ENCODE data around the gene LUC7L3. TPM values are rescaled to one million over a fixed set of nuclear protein-coding genes. Genes with fewer than 3 reads are reported as not detected.

The LUC7L3 gene
- total RNA-seq, 2 donors from 2014 or later = 122 to 169 TPM

DNA sequence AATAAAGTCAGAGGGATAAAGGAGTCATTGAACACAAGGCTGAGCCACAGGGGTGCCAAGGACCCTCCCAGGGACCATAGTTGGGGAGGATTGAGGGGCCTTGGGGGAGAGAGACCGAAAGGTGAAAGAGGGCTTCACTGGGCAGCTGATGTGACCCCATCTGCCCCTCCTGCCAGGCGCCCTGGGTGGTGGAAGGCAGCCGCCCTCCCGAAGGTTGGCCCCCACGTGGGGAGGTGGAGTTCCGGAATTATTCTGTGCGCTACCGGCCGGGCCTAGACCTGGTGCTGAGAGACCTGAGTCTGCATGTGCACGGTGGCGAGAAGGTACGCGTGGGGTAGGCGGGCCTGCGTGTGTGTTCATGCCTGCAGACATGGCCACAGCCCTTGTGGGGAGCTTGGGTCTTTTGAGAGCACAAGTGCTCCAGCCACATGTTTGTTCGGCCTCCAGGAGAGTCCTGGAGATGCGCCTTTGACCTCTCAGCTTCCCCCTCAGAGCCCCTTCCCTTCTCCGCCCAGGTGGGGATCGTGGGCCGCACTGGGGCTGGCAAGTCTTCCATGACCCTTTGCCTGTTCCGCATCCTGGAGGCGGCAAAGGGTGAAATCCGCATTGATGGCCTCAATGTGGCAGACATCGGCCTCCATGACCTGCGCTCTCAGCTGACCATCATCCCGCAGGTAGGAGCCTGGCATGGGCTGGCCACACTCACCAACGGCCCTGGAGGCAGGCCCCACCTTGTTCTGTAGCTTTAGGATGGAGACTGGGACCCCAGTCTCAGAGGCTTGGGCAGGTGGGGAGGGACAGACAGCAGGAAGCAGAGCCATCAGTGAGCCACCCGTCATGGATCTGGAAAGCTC, 35.7 kb upstream of the LUC7L3 start:
- no peaks in the 10 kb centered on the region for H3K27me3 Mint-ChIP-seq (ENCODE audit: insufficient read depth)
- peaks cover 8% of the 10 kb centered on the region for H3K4me1 ChIP-seq (ENCODE audit: control insufficient read depth, insufficient read depth, low read length)
- H3K27ac Mint-ChIP-seq = peak overlapping the region; percentile 29
- no peak overlapping the region for H3K9ac ChIP-seq (ENCODE audit: extremely low read depth, low read length, poor library complexity, severe bottlenecking)
- no peak for DNase-seq
- TF ChIP-seq, protein P1, sequence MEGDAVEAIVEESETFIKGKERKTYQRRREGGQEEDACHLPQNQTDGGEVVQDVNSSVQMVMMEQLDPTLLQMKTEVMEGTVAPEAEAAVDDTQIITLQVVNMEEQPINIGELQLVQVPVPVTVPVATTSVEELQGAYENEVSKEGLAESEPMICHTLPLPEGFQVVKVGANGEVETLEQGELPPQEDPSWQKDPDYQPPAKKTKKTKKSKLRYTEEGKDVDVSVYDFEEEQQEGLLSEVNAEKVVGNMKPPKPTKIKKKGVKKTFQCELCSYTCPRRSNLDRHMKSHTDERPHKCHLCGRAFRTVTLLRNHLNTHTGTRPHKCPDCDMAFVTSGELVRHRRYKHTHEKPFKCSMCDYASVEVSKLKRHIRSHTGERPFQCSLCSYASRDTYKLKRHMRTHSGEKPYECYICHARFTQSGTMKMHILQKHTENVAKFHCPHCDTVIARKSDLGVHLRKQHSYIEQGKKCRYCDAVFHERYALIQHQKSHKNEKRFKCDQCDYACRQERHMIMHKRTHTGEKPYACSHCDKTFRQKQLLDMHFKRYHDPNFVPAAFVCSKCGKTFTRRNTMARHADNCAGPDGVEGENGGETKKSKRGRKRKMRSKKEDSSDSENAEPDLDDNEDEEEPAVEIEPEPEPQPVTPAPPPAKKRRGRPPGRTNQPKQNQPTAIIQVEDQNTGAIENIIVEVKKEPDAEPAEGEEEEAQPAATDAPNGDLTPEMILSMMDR (conservative IDR thresholded peaks at IDR 0.05) = no peak
- no peaks in the 10 kb centered on the region for H3K9me3 Mint-ChIP-seq
- H3K4me3 ChIP-seq (ENCODE audit: low read length) = no peak overlapping the region
- H3K36me3 ChIP-seq (ENCODE audit: control insufficient read depth, insufficient read depth, low read length) = no peaks in the 10 kb centered on the region
- no peaks in the 10 kb centered on the region for H3K9me3 ChIP-seq (ENCODE audit: control insufficient read depth, low read length)
- peaks cover 18% of the 10 kb centered on the region for H3K4me1 Mint-ChIP-seq
- WGBS, 2 experiments (ENCODE audit: insufficient coverage in 1 of 2, insufficient read length in 1 of 2) = 93 to 95% methylated on average over 10 to 28 of the region's 28 CpGs
- H3K27me3 ChIP-seq (ENCODE audit: control insufficient read depth, insufficient read depth, low read length, poor library complexity, severe bottlenecking) = no peaks in the 10 kb centered on the region
- no peak overlapping the region for H3K4me3 Mint-ChIP-seq
- no peak overlapping the region for H3K27ac ChIP-seq (ENCODE audit: low read depth, low read length)
- no peaks in the 10 kb centered on the region for H3K36me3 Mint-ChIP-seq (ENCODE audit: low read depth)

DNA sequence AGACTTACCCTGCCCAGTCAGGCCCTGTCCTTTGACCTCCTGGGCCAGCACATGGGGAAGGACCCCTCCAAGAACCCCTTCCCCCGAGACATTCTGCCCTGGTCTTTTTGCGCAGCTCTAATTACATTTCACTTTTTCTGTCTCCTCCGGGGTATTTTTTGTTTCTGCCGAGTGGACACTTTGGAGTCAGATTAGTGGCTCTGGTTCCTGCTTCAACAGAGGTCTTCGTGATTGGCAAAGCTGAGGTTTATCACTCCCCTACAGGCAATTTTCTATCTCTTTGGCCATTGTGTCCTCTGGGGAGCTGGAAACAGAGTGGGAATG, 35.2 kb upstream of the LUC7L3 start:
- H3K27ac Mint-ChIP-seq = peak overlapping the region; percentile 65
- Histone ChIP-seq H3K9ac (ENCODE audit: extremely low read depth, low read length, poor library complexity, severe bottlenecking) (no peak overlapping the region), H3K27me3 (ENCODE audit: control insufficient read depth, insufficient read depth, low read length, poor library complexity, severe bottlenecking) (no peaks in the 10 kb centered on the region), H3K36me3 (ENCODE audit: control insufficient read depth, insufficient read depth, low read length) (no peaks in the 10 kb centered on the region), H3K27ac (ENCODE audit: low read depth, low read length) (no peak overlapping the region), H3K9me3 (ENCODE audit: control insufficient read depth, low read length) (no peaks in the 10 kb centered on the region), H3K4me1 (ENCODE audit: control insufficient read depth, insufficient read depth, low read length) (peaks cover 8% of the 10 kb centered on the region), H3K4me3 (ENCODE audit: low read length) (no peak overlapping the region)
- no peaks in the 10 kb centered on the region for H3K9me3 Mint-ChIP-seq
- 94 to 97% methylated on average over 4 to 5 of the region's 5 CpGs for WGBS, 2 experiments (ENCODE audit: insufficient coverage in 1 of 2, insufficient read length in 1 of 2)
- no peaks in the 10 kb centered on the region for H3K27me3 Mint-ChIP-seq (ENCODE audit: insufficient read depth)
- H3K4me1 Mint-ChIP-seq = peaks cover 18% of the 10 kb centered on the region
- no peak for DNase-seq
- no peaks in the 10 kb centered on the region for H3K36me3 Mint-ChIP-seq (ENCODE audit: low read depth)
- TF ChIP-seq, protein P1 (conservative IDR thresholded peaks at IDR 0.05) = peak; percentile 13
- no peak overlapping the region for H3K4me3 Mint-ChIP-seq

DNA sequence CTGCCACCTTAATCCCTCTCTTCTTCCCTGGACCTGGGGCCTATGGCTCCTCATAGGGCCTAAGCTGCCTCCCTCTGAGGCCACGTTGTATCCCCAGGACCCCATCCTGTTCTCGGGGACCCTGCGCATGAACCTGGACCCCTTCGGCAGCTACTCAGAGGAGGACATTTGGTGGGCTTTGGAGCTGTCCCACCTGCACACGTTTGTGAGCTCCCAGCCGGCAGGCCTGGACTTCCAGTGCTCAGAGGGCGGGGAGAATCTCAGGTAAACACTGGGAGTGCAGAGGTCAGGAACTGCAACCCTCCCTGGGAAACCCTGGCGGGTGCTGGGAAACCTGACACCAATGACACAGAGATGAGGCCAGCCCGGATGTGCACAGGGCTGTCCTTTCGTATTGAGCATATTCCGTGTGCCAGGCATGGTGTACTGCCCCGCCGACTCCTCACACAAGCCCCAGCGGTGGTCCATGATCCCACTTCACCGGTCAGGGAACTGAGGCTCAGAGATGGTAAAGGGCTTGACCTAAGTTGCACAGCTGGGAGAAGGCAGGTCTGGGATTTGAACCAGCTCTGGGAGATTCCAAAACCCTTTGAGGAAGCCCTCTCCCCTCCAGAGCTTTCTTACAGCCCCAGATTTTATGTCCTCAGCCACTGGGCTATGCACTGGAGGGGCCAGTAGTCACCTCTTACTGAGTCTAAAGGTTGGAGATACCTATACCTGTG, 34.6 kb upstream of the LUC7L3 start:
- Mint-ChIP-seq H3K4me3 (no peak overlapping the region), H3K9me3 (no peaks in the 10 kb centered on the region), H3K27ac (peak overlapping the region; percentile 65), H3K27me3 (ENCODE audit: insufficient read depth) (no peaks in the 10 kb centered on the region), H3K4me1 (peaks cover 18% of the 10 kb centered on the region), H3K36me3 (ENCODE audit: low read depth) (no peaks in the 10 kb centered on the region)
- no peaks in the 10 kb centered on the region for H3K36me3 ChIP-seq (ENCODE audit: control insufficient read depth, insufficient read depth, low read length)
- H3K9me3 ChIP-seq (ENCODE audit: control insufficient read depth, low read length) = no peaks in the 10 kb centered on the region
- H3K4me1 ChIP-seq (ENCODE audit: control insufficient read depth, insufficient read depth, low read length) = peaks cover 8% of the 10 kb centered on the region
- WGBS, 2 experiments (ENCODE audit: insufficient coverage in 1 of 2, insufficient read length in 1 of 2) = 81 to 83% methylated on average over 15 of the region's 15 CpGs
- H3K27ac ChIP-seq (ENCODE audit: low read depth, low read length) = no peak overlapping the region
- no peaks in the 10 kb centered on the region for H3K27me3 ChIP-seq (ENCODE audit: control insufficient read depth, insufficient read depth, low read length, poor library complexity, severe bottlenecking)
- no peak overlapping the region for H3K4me3 ChIP-seq (ENCODE audit: low read length)
- peak; percentile 79 for DNase-seq
- no peak overlapping the region for H3K9ac ChIP-seq (ENCODE audit: extremely low read depth, low read length, poor library complexity, severe bottlenecking)
- TF ChIP-seq, protein P1 (conservative IDR thresholded peaks at IDR 0.05) = no peak

All from endodermal cell (in vitro differentiated cells).